ENCODE results near the gene OR13J1.

OR13J1 gene

GRCh38 chr9:35908504-35909125, 38.4 kb upstream of the OR13J1 start:
- no peak overlapping the region for H3K27ac ChIP-seq (replicated peaks)
- no peak for DNase-seq (ENCODE audit: low read depth in 1 of 2, low spot score in 1 of 2)
- peaks cover 2% of the 10 kb centered on the region for H3K27me3 ChIP-seq (ENCODE audit: insufficient read depth, poor library complexity, severe bottlenecking)
- H3K4me3 ChIP-seq (replicated peaks; ENCODE audit: insufficient read depth, low read length): no peak overlapping the region
- no peak for TF ChIP-seq SPI1 (IDR thresholded peaks at IDR 0.05; ENCODE audit: borderline replicate concordance, low read depth)
- TF ChIP-seq GABPA (IDR thresholded peaks at IDR 0.05; ENCODE audit: low read depth): no peak

DNA sequence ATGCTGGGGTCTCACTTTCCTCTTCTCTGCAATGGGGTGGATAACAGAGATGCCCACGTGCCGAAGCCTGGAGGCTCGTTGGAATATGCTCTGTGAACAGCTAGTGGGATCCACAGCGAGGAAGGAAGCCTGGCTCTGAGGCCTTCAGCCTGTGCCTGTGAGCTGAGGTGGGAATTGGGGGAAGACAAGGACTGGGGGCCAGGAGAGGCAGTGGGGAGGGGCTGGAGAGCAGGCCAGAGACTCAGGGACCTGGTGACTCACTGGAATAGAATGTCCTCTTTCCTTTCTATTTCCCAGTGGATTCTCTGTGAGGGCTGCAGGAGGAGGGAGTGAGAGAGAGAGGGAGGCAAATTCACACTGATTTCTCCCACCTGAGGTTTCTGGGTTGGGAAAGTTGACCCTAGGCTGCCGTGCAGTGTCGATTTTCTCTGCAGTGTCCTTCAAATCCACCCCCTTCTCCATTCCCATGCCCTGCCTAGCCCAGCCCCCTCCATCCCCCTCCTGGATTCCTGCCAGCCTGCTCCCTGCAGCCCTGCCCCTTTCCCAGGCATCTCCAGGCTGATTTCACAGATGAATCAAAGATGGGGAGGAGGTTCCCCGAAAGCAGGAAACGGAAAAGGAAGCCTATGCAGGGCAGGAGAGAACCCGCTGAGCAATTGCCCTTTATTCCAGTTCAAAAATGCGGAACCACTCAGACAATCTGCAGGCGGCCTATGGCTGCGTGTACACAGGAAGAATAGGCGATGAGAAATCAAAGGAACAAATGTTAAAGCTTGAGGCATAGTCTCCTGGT, 37.7 kb upstream of the OR13J1 start:
- Histone ChIP-seq H3K27ac (replicated peaks) (no peak overlapping the region), H3K27me3 (ENCODE audit: insufficient read depth, poor library complexity, severe bottlenecking) (peaks cover 2% of the 10 kb centered on the region), H3K4me3 (replicated peaks; ENCODE audit: insufficient read depth, low read length) (no peak overlapping the region)
- TF ChIP-seq POLR2AphosphoS5 (IDR thresholded peaks at IDR 0.05; ENCODE audit: low read depth) (no peak), SPI1 (IDR thresholded peaks at IDR 0.05; ENCODE audit: borderline replicate concordance, low read depth) (peak; percentile 60)
- TF ChIP-seq, protein P1, sequence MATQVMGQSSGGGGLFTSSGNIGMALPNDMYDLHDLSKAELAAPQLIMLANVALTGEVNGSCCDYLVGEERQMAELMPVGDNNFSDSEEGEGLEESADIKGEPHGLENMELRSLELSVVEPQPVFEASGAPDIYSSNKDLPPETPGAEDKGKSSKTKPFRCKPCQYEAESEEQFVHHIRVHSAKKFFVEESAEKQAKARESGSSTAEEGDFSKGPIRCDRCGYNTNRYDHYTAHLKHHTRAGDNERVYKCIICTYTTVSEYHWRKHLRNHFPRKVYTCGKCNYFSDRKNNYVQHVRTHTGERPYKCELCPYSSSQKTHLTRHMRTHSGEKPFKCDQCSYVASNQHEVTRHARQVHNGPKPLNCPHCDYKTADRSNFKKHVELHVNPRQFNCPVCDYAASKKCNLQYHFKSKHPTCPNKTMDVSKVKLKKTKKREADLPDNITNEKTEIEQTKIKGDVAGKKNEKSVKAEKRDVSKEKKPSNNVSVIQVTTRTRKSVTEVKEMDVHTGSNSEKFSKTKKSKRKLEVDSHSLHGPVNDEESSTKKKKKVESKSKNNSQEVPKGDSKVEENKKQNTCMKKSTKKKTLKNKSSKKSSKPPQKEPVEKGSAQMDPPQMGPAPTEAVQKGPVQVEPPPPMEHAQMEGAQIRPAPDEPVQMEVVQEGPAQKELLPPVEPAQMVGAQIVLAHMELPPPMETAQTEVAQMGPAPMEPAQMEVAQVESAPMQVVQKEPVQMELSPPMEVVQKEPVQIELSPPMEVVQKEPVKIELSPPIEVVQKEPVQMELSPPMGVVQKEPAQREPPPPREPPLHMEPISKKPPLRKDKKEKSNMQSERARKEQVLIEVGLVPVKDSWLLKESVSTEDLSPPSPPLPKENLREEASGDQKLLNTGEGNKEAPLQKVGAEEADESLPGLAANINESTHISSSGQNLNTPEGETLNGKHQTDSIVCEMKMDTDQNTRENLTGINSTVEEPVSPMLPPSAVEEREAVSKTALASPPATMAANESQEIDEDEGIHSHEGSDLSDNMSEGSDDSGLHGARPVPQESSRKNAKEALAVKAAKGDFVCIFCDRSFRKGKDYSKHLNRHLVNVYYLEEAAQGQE (IDR thresholded peaks at IDR 0.05; ENCODE audit: insufficient replicate concordance, low read depth): no peak
- peak in 1 of 2 experiments; percentile 73 for DNase-seq (ENCODE audit: low read depth in 1 of 2, low spot score in 1 of 2)

- no peak overlapping the region for H3K4me3 ChIP-seq (replicated peaks; ENCODE audit: insufficient read depth, low read length)
- TF ChIP-seq SPI1 (IDR thresholded peaks at IDR 0.05; ENCODE audit: borderline replicate concordance, low read depth): no peak
- TF ChIP-seq GABPA (IDR thresholded peaks at IDR 0.05; ENCODE audit: low read depth): no peak
- TF ChIP-seq, protein P1 (IDR thresholded peaks at IDR 0.05; ENCODE audit: insufficient replicate concordance, low read depth): no peak
- no peak for TF ChIP-seq POLR2AphosphoS5 (IDR thresholded peaks at IDR 0.05; ENCODE audit: low read depth)
- TF ChIP-seq CTCF (IDR thresholded peaks at IDR 0.05; ENCODE audit: insufficient read depth, low read length): no peak
- peaks cover 2% of the 10 kb centered on the region for H3K27me3 ChIP-seq (ENCODE audit: insufficient read depth, poor library complexity, severe bottlenecking)
- no peak overlapping the region for H3K27ac ChIP-seq (replicated peaks)
- DNase-seq (ENCODE audit: low read depth in 1 of 2, low spot score in 1 of 2): no peak
Observed at GRCh38 chr9:35906923-35907699, 36.9 kb upstream of the OR13J1 start.

- Histone ChIP-seq H3K4me3 (replicated peaks; ENCODE audit: insufficient read depth, low read length) (no peak within 1 kb of the TSS), H3K27me3 (ENCODE audit: insufficient read depth, poor library complexity, severe bottlenecking) (peaks cover 4% of the 10 kb centered on the region), H3K27ac (replicated peaks) (no peak within 1 kb of the TSS)
- TF ChIP-seq CTCF (IDR thresholded peaks at IDR 0.05; ENCODE audit: insufficient read depth, low read length): no peak
- TF ChIP-seq, protein P1 (IDR thresholded peaks at IDR 0.05; ENCODE audit: insufficient replicate concordance, low read depth): no peak
- TF ChIP-seq POLR2AphosphoS5 (IDR thresholded peaks at IDR 0.05; ENCODE audit: low read depth): no peak
- no peak for TF ChIP-seq GABPA (IDR thresholded peaks at IDR 0.05; ENCODE audit: low read depth)
- no peak for TF ChIP-seq SPI1 (IDR thresholded peaks at IDR 0.05; ENCODE audit: borderline replicate concordance, low read depth)
- DNase-seq (ENCODE audit: low read depth in 1 of 2, low spot score in 1 of 2): no peak
Observed at GRCh38 chr9:35905912-35906679, 35.9 kb upstream of the OR13J1 start, which contains the start of gene HRCT1. Gene HRCT1, plus strand, starts transcription at chr9:35906202. Its CDS starts 86 bp downstream, at chr9:35906288.

Data from HL-60 (cell line).